ENCODE results near the gene HOXD13. TPM values are rescaled to one million over a fixed set of nuclear protein-coding genes. Genes with fewer than 3 reads are reported as not detected.
A peak's percentile ranks its signal among the peaks of the same experiment; 100 is the strongest.

Gene HOXD13
- total and polyA plus RNA-seq, 9 donors: not detected

DNA sequence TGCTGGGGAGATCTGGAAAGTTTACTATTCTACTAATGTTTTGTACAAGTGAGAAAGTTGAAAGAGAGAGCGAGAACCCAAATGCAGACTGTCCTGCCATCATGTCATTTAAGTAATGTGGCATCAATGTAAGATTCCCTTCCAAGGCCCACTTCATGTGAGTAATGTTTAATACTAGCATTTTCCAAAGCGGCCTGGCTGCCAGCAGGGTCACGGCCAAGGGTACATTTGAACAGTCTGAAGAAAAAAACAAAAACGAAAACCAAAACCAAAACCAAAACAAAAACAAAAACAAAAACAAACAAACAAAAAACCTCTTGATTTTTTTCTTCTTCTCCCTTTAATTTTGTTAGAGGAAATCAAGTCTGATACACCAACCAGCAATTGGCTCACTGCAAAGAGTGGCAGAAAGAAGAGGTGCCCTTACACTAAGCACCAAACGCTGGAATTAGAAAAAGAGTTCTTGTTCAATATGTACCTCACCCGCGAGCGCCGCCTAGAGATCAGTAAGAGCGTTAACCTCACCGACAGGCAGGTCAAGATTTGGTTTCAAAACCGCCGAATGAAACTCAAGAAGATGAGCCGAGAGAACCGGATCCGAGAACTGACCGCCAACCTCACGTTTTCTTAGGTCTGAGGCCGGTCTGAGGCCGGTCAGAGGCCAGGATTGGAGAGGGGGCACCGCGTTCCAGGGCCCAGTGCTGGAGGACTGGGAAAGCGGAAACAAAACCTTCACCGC lies 26.2 kb downstream of the HOXD13 start:
- TF ChIP-seq POLR2A (IDR thresholded peaks at IDR 0.05) (no peak), EP300 (IDR thresholded peaks at IDR 0.05) (no peak)
- TF ChIP-seq, protein P1, sequence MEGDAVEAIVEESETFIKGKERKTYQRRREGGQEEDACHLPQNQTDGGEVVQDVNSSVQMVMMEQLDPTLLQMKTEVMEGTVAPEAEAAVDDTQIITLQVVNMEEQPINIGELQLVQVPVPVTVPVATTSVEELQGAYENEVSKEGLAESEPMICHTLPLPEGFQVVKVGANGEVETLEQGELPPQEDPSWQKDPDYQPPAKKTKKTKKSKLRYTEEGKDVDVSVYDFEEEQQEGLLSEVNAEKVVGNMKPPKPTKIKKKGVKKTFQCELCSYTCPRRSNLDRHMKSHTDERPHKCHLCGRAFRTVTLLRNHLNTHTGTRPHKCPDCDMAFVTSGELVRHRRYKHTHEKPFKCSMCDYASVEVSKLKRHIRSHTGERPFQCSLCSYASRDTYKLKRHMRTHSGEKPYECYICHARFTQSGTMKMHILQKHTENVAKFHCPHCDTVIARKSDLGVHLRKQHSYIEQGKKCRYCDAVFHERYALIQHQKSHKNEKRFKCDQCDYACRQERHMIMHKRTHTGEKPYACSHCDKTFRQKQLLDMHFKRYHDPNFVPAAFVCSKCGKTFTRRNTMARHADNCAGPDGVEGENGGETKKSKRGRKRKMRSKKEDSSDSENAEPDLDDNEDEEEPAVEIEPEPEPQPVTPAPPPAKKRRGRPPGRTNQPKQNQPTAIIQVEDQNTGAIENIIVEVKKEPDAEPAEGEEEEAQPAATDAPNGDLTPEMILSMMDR (IDR thresholded peaks at IDR 0.05): no peak
- 25 to 63% (median 56%) methylated on average over 24 of the region's 24 CpGs for WGBS, 3 donors
- intact Hi-C loops (cut with DNase I): loop anchor here in 1 of 4 donors (5.0 kb wide), 1 partner anchor 1029 kb away; no protein-coding TSS in a partner anchor
- H3K9me3 ChIP-seq: no peaks in the 10 kb centered on the region
- peak in 1 of 5 donors; percentile 15 for DNase-seq
- no peak overlapping the region for H3K27ac ChIP-seq
- no peaks in the 10 kb centered on the region for H3K4me1 ChIP-seq (ENCODE audit: insufficient read depth)
- H3K4me3 ChIP-seq: peak overlapping the region; percentile 43
- no peaks in the 10 kb centered on the region for H3K36me3 ChIP-seq
- H3K27me3 ChIP-seq: no peaks in the 10 kb centered on the region

DNA sequence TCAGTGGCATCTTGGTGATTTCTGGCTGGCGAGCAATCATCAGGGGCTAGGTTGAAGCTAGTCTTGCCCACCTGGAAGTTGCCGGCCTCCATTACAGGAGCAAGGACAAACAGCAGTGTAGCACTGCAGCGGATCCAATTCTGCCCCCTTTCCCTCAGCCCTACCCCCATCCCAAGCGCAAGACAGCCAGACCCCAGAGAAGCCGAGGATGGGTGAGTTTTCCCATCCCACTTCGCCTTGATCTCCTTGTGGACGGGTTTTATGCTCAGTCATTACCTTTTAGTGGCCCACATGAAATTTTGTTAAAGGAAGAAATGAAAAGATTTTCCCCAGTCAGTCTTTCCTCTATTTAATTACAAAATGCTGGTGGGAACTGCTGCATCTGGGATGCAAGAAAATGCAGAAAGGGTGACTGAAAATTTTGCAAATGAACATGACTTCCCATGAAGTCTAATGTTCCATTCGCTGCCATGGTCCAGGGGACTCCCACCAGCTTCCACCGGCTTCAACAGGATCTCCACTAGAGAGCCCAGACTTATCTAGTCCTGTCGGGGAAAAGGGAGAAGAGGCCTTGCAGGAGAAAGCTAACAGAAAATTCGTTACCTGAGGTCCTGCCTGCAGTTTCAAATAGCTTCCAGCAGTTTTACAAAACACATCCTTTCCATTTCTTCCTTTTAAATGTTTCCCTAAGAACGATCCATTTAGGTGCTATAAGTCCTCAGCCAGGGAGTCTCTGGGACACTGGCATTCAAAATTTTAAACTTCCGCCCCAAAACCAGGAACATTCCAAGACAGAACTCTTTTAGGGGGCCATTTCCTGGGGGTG lies 28.1 kb downstream of the HOXD13 start:
- peak overlapping the region; percentile 76 for H3K4me3 ChIP-seq
- no peaks in the 10 kb centered on the region for H3K4me1 ChIP-seq (ENCODE audit: insufficient read depth)
- no peaks in the 10 kb centered on the region for H3K9me3 ChIP-seq
- intact Hi-C loops (cut with DNase I): loop anchor here in 1 of 4 donors (5.0 to 10.0 kb wide), 2 partner anchors 694 to 1092 kb away; partner anchors contain the start of gene HNRNPA3
- H3K27me3 ChIP-seq: no peaks in the 10 kb centered on the region
- no peak overlapping the region for H3K27ac ChIP-seq
- no peak for DNase-seq
- no peaks in the 10 kb centered on the region for H3K36me3 ChIP-seq
- WGBS, 3 donors: 54 to 80% (median 71%) methylated on average over 13 of the region's 13 CpGs
- TF ChIP-seq POLR2A (IDR thresholded peaks at IDR 0.05): no peak
- TF ChIP-seq, protein P1 (IDR thresholded peaks at IDR 0.05): no peak
- no peak for TF ChIP-seq EP300 (IDR thresholded peaks at IDR 0.05)

DNA sequence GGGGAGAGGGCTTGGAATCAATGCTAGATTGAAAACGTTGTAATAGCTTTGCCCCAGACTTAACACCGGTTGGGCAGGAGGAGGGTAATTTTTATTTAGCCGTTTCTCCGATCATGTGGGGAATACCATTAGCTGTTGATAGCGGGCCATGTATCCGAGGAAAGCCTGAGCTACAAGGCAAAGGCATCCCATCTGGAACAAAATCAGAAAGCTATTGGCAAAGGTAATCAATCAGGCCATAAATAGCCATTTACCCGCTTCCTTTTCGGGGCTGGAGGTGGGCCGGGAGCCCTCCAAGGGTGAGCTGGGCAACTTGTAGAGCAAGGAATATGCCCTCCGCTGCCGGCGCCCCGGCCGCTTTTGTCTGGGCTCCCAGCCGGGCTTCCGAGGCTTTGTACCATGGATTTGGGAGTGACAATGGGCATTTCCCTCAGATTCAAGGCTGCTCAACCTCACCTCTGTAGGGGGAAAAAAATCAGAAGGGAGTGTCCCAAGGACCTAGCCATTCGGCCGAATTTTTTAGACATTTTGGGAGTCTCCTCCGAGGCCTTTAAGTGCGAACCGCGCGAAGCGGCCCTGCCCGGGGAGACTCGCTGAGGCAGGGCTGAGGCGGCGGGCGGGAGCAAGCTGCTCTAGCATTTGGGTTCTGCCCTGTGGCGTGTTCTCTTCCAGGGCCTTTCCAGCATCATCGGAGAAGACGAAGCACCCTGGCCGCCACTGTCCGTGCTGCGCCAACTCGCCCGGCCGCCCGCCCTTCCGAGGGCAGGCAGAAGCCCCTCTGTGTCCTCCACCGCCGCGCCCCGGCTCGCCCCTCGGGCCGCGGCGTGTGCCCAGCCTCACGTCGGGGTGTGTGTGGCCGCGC lies 28.9 kb downstream of the HOXD13 start:
- peak in 1 of 5 donors; percentile 33 for DNase-seq
- Histone ChIP-seq H3K9me3 (no peaks in the 10 kb centered on the region), H3K4me1 (ENCODE audit: insufficient read depth) (no peaks in the 10 kb centered on the region), H3K36me3 (no peaks in the 10 kb centered on the region), H3K27me3 (no peaks in the 10 kb centered on the region), H3K27ac (peak overlapping the region; percentile 87 to 92), H3K4me3 (peak overlapping the region; percentile 76)
- 29 to 45% (median 37%) methylated on average over 53 of the region's 53 CpGs for WGBS, 3 donors
- TF ChIP-seq EP300 (IDR thresholded peaks at IDR 0.05): no peak
- no peak for TF ChIP-seq POLR2A (IDR thresholded peaks at IDR 0.05)
- TF ChIP-seq, protein P1 (IDR thresholded peaks at IDR 0.05): no peak
- intact Hi-C loops (cut with DNase I): loop anchor here in 1 of 4 donors (5.0 to 10.0 kb wide), 2 partner anchors 693 to 1091 kb away; partner anchors contain the start of gene HNRNPA3
